ENCODE data around the gene SHC3. TPM values are rescaled to one million over a fixed set of nuclear protein-coding genes. Genes with fewer than 3 reads are reported as not detected.

The SHC3 gene
- total RNA-seq, 4 donors from 2014 or later: 0.38 to 9.3 (median 4.4) TPM

DNA sequence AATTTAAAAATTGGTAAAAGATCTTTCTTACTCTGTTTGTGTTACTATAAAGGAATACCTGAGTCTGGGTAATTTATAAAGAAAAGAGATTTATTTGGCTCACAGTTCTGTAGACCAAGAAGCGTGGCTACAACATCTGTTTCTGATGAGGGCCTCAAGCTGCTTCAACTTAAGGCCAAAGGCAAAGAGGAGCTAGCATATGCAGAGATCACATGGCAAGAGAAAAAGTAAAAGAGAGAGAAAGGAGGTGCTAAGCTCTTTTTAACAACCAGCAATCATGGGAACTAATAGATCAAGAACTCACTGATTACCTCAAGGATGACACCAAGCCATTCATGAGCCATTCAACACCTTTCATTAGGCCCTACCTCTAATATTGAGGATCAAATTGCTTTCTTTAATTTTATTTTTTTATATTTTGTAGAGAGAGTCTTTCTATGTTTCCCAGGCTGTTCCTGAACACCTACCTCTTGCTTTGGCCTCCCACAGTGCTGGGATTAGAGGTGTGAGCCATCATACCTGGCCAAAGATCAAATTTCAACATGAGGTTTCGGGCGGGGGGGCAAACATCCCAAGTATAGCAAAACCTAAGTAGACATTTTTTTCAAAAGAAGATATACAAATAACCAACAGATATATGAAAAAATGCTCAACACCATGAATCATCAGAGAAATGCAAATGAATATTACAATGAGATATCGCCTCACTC, 16.0 kb upstream of the SHC3 start:
- WGBS, 2 donors: 85 to 97% methylated on average over 4 of the region's 4 CpGs
- intact Hi-C loops (cut with DNase I): no loop called here
- no peak for DNase-seq
- Histone ChIP-seq H3K9me3 (peaks cover 0 to 14% (median 4%) of the 10 kb centered on the region in 3 donors), H3K27me3 (no peaks in the 10 kb centered on the region), H3K4me1 (no peaks in the 10 kb centered on the region), H3K4me3 (no peak overlapping the region), H3K27ac (no peak overlapping the region), H3K36me3 (no peaks in the 10 kb centered on the region)
- no peak for TF ChIP-seq CTCF (IDR thresholded peaks at IDR 0.05)
- no peak for TF ChIP-seq POLR2A (IDR thresholded peaks at IDR 0.05)

- H3K9me3 ChIP-seq: no peaks in the 10 kb centered on the region
- H3K27me3 ChIP-seq: peaks cover 0 to 2% (median 0%) of the 10 kb centered on the region in 4 donors
- H3K27ac ChIP-seq: no peak overlapping the region
- H3K4me3 ChIP-seq: no peak overlapping the region
- TF ChIP-seq CTCF (IDR thresholded peaks at IDR 0.05): no peak
- TF ChIP-seq POLR2A (IDR thresholded peaks at IDR 0.05): no peak
- no peak for DNase-seq
- no peaks in the 10 kb centered on the region for H3K4me1 ChIP-seq
- intact Hi-C loops (cut with DNase I): no loop called here
- no peaks in the 10 kb centered on the region for H3K36me3 ChIP-seq
These were observed 12.4 kb upstream of the SHC3 start for GRCh38 chr9:89191004-89191403.

DNA sequence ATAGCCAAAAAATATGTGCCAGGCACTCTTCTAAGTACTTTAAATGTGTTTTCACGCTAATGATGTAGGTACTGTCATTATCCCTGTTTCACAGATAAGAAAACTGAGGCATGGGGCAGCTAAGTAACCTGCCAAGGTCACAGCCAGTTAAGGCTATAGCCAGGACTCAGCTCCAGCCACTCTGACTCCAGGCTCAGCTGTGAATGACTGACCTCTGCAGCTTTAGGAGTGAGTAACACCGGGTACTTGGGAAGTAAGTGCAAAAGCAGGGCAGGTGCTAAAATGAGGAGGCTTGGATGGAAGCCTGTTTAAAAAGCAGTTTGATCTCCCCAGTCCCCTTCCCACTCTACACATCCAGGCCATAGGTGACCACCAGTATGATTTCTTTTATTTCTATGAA, 10.6 kb upstream of the SHC3 start:
- H3K27ac ChIP-seq: no peak overlapping the region
- TF ChIP-seq CTCF (IDR thresholded peaks at IDR 0.05) (no peak), POLR2A (IDR thresholded peaks at IDR 0.05) (no peak)
- 48 to 70% methylated on average over 2 of the region's 2 CpGs for WGBS, 2 donors
- H3K9me3 ChIP-seq: no peaks in the 10 kb centered on the region
- H3K36me3 ChIP-seq: no peaks in the 10 kb centered on the region
- H3K4me3 ChIP-seq: no peak overlapping the region
- H3K4me1 ChIP-seq: no peaks in the 10 kb centered on the region
- peaks cover 0 to 10% (median 0%) of the 10 kb centered on the region in 4 donors for H3K27me3 ChIP-seq
- DNase-seq: no peak
- intact Hi-C loops (cut with DNase I): no loop called here

DNA sequence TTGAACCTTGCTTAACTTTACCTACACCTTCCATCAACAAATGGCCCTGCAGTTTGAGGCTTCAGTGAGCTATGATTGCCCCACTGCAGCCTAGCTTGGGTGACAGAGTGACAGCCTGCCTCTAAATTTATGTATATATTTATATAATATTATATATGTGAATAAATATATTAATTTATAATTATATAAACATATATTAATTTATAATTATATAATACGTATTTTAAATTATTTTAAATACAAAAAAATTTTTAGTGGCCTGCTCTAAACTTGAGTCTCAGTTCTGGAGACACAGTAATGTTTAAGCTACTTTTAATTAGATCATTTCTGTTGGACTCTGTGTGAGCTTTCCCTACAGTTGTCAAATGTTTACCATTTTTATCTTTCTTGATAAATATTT, 9.3 kb upstream of the SHC3 start:
- no peak overlapping the region for H3K4me3 ChIP-seq
- intact Hi-C loops (cut with DNase I): no loop called here

More for the DNA sequence above, 9.3 kb upstream of the SHC3 start:
- H3K4me1 ChIP-seq: no peaks in the 10 kb centered on the region
- TF ChIP-seq POLR2A (IDR thresholded peaks at IDR 0.05): no peak
- TF ChIP-seq CTCF (IDR thresholded peaks at IDR 0.05): no peak
- no peaks in the 10 kb centered on the region for H3K36me3 ChIP-seq
- H3K9me3 ChIP-seq: no peaks in the 10 kb centered on the region
- no peak overlapping the region for H3K27ac ChIP-seq
- WGBS, 2 donors: 58 to 82% methylated on average over 1 of the region's 1 CpG
- H3K27me3 ChIP-seq: peaks cover 0 to 10% (median 0%) of the 10 kb centered on the region in 4 donors
- no peak for DNase-seq

All from esophagus squamous epithelium (tissue), 5 donors.